IPS-NIHi11 (cell line): ENCODE data around the gene FBH1.

ENCODE experiments used
- DNase-seq: peaks from one replicate; pipeline ENCODE4 v3.0.0; 2012; ENCODE audit warnings: mixed read lengths, low spot score

The FBH1 gene

DNA sequence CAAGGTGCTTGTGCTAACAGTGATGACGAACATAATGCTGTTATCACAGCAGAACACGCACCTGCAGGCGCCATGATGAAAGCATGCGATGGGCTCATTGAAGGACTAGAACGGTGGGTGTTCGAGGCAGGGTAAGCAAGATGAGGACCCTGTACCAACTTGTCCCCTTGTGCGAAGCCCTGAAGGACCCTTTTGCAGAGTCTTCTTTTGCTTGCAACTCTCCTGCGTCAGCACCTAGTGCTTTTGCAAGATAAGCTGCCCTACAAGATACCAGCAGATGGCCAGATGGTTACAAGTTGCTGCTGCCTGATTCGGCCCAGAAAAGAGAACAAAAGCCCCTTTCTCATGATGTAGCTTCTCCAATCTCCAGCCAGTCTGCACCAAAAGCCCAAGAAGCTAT, 91.5 kb downstream of the FBH1 start:
- DNase-seq: no peak

- DNase-seq: no peak
Measured at GRCh38 chr10:5983774-5984173, 93.7 kb downstream of the FBH1 start.

- DNase-seq: no peak
Measured at GRCh38 chr10:5985029-5985428, 95.0 kb downstream of the FBH1 start.
